GM18505 (cell line): Measurements from ENCODE around the gene DARS2.
"Not testable (repeated sequence)": the region's sequence is repeated elsewhere in the genome, so short reads cannot be mapped to it uniquely, and the experiment has no call there.

Source experiments
- ATAC-seq: cut with Tn5 transposase; IDR thresholded peaks from one replicate; pipeline ENCODE4 v1.9.1; 2021; ENCODE audit not compliant: unreplicated experiment
- POLR2A ChIP-seq: IDR thresholded peaks from 4 replicates; pipeline ENCODE4 v1.6.1; 2011; ENCODE audit warnings: borderline replicate concordance; ENCODE audit not compliant: insufficient read depth, insufficient read length; ENCODE audit errors: extremely low read depth

Gene DARS2

GRCh38 chr1:173832748-173833147 lies 8.3 kb downstream of the DARS2 start:
- no peak for ATAC-seq
- TF ChIP-seq POLR2A: no peak

GRCh38 chr1:173852105-173852504 lies 27.6 kb downstream of the DARS2 start:
- TF ChIP-seq POLR2A: no peak
- no peak for ATAC-seq

- no peak for ATAC-seq
- no peak for TF ChIP-seq POLR2A
These were observed 28.6 kb downstream of the DARS2 start for GRCh38 chr1:173853074-173853473.

- no peak for TF ChIP-seq POLR2A
- no peak for ATAC-seq
These were observed 31.5 kb downstream of the DARS2 start for GRCh38 chr1:173856014-173856413.

GRCh38 chr1:173856903-173857302 lies 32.4 kb downstream of the DARS2 start:
- no peak for TF ChIP-seq POLR2A
- no peak for ATAC-seq

- no peak for ATAC-seq
- TF ChIP-seq POLR2A: no peak
These were observed 33.0 kb downstream of the DARS2 start for GRCh38 chr1:173857363-173857917.

GRCh38 chr1:173859547-173859946 lies 35.1 kb downstream of the DARS2 start:
- not testable (repeated sequence) for ATAC-seq

GRCh38 chr1:173860065-173860464 lies 35.6 kb downstream of the DARS2 start:
- no peak for TF ChIP-seq POLR2A
- no peak for ATAC-seq

- no peak for ATAC-seq
- TF ChIP-seq POLR2A: peak; percentile 28
These were observed 37.3 kb downstream of the DARS2 start for GRCh38 chr1:173861731-173862145.

GRCh38 chr1:173862146-173862768 lies 37.8 kb downstream of the DARS2 start:
- not testable (repeated sequence) for ATAC-seq

GRCh38 chr1:173862769-173863223 lies 38.3 kb downstream of the DARS2 start:
- no peak for TF ChIP-seq POLR2A
- no peak for ATAC-seq

GRCh38 chr1:173863224-173864161 lies 39.0 kb downstream of the DARS2 start:
- ATAC-seq: no peak
- TF ChIP-seq POLR2A: peak; percentile 58

GRCh38 chr1:173864179-173864867 lies 39.9 kb downstream of the DARS2 start:
- ATAC-seq: no peak
- TF ChIP-seq POLR2A: peak; percentile 21

GRCh38 chr1:173865468-173866164 lies 41.1 kb downstream of the DARS2 start:
- TF ChIP-seq POLR2A: peak; percentile 14
- no peak for ATAC-seq
